Hematopoietic multipotent progenitor cell treated with erythropoietin and hydrocortisone succinate and interleukin-3 and kit ligand, for 6 days (in vitro differentiated cells): ENCODE data around the gene KAZN.
A peak's percentile ranks its signal among the peaks of the same experiment; 100 is the strongest.
"Not testable (repeated sequence)": the region's sequence is repeated elsewhere in the genome, so short reads cannot be mapped to it uniquely, and the experiment has no call there.

Experiments
- DNase-seq: peaks from one replicate; pipeline ENCODE4 v3.0.0-alpha.2; 2015

KAZN gene

DNA sequence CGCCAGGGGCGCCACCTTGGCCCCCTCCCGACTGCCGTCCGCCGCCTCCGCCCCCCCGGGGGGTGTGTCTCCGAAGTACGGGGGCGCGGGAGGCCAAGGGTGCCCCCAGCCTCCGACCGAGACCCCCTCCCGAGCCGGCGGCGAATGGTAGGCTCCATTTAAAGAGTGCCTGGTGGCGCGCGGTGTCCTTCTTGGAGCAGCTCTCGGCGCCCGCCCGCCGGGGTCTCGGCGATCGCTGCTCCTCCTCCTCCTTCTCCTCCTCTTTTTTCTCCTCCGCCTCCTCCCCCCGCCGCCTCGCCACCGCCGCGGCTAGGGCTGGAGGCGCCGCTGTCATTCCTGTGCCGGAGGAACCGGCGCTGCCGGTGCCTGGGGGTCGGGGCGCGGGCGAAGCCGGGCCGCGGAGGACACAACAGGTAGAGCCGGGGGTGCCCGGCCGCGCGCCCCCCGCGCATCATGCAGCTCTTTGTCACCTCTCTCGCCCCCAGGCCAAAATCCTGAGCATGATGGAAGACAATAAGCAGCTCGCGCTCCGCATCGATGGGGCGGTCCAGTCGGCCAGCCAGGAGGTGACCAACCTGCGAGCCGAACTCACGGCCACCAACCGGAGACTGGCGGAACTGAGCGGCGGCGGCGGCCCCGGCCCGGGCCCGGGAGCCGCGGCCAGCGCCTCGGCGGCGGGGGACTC lies at the start of gene KAZN:
TSS of gene KAZN (plus strand) at position 188 of the 685 bp plus-strand sequence.
- DNase-seq: no peak

DNA sequence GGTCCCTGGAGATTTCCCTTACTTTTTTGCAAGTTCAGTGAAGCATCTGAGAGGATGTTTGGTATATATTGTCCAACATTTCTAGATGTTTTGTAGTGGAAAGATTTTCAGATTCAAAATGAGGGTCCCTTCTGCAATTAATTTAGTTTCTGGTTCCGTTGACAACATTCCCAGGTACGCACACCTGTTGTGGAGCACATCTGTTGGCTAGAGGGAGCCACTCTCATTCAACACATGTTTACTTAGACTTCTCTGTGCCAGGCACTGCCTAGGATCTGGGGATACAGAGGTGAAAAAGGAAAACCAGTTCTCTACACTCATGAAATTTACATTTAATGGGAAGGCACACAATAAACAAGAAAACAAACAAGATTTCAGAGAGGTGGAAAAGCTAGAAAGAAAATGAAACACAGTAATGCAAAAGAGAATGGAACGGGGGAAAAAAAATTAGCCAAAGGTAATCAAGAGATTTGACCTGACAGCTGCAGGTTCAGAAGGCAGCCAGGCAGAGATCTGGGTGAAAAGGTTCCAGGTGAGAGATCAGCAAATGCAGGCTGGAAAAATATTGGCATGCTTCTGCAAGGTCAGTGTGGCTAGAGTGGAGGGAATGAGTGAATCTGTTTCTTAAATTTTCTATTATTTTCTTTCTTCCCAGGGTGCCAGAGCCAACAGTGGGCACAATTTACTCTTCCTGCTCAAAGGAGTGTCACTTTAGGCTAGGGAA lies 48.4 kb upstream of the KAZN start:
- DNase-seq: no peak

DNA sequence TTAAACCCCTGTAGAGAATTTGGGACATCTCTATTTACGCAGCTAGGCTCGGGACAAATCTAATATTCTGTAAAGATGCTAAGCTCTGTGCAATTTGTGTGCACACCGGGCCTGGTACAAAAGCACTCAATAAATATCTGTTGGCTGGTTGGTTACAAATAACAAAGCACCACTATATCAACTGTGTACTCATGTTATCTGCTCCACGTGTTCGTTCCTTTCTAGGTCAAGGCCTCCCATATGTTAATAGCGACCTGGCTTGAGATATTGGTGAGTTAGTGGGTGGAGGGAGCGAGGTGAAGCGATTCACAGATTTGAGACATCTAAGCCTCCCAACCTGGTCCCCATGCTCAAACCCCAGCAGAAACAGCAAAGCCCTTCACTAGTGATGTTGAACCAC lies 47.1 kb upstream of the KAZN start:
- no peak for DNase-seq

DNA sequence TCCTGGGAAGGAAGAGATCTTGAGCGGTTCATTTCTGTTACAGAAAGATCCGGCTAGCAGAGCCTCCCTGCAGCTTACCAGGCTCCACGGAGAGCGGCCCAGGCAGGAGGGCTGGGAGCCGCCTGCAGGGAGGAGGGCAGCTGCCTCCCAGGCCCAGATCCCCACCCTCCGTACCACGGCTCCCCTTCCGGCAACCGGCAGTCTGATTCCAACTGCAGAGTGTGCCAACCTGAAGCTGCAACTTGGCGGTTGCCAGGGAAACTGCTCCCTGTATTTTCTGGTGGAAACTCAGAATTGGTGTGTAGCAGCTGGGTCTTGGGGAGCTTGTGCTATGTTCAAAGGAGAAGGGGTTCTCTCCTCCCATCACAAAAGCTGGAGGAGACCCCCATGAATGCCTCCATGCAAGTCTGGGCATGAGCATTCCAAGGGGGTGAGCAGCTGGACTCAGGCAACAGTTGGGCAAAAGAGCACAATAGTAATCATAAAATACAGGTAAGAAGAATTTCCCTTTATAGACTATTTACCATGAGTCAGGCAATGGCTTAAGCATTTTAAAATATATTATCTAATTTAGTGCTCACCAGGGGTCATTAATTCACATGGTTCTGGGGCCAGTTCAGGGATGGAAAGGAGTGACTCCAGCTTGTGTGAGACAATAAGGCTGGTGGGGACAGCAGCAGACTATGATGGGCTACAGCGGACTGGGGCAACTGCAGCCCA lies 46.1 kb upstream of the KAZN start:
- no peak for DNase-seq

DNA sequence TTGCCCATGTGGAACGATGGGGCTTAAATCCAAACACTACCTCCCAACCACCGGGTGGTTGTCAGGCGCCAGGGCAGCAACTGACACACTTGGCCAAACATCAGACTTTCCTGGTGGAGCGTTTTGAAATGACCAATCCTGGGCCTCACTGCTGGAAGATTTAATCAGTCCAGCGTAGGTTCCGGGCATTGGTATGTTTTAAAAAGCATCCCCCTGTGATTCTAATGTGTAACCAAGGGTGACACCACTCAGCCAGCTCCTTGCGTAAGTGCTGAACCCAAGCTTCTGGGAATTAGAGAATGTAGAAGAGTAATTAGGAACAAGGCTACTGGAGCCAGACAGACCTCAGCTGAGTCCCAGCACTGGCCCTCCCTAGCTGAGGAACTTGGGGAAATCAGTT lies 44.8 kb upstream of the KAZN start:
- no peak for DNase-seq

DNA sequence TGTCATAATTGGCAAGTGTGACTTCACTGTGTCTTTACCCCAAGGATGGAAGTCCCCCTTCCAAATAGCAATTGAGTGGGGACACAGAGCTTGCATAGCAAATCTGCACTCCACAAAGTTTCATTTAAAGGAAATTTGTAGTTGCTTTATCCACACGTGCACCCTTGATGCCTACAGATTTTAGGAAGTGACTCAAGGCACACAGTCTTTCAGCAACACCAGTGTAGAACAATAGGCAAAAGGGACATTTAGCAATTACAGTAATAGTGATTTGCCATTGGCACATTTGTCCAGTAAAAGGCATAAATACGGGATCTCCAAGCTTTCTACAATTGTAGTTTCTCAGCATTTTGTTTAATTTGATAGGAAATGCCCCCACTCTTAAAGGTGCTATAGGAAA lies 43.4 kb upstream of the KAZN start:
- DNase-seq: no peak

DNA sequence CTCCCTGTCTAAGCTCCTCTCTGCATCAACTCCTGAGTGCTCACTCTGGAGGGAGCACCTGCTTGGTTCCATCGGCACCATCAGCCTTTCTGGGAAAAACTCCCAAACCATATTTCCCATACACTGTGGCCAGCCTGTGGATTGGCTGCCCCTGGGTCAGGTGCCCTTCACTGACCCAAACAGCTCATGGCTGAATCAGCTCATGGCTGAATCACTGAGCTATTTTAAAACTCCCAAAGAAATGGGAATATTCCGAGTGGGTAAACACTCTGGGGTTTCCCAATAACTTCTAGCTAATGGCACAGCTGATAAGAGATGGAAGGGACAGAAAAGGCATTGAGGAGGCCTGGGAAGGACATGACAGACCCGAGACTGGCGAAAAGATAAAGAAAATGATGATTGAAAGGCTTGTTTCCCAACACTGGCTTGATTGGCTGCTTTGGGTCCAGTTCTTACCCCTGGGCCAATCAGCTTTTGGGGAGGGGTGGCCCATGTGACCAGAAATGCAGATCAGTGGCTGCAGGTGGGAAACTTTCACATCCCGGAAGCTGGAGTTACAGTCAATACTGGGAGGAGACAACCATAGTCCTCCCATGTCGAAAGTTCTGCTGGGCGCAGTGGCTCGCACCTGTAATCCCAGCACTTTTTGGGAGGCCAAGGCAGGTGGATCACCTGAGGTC lies 37.3 kb upstream of the KAZN start:
- DNase-seq: no peak

DNA sequence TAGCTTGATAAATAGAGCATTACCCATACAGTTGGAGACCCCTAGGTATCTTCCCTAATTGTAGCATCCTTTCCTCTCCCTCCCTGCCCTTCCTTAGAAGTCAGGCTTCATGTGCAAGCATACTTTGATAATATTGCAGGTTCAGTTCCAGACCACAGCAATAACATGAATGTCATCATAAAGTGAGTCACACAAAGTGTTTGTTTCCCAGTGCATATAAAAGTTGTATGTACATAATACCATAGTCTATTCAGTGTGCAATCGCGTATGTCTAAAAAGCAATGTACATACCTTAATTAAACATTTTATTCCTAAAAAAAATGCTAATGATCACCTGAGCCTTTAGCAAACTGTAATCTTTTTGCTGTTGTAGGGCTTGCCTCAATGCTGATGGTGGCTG lies 33.4 kb upstream of the KAZN start:
- no peak for DNase-seq

DNA sequence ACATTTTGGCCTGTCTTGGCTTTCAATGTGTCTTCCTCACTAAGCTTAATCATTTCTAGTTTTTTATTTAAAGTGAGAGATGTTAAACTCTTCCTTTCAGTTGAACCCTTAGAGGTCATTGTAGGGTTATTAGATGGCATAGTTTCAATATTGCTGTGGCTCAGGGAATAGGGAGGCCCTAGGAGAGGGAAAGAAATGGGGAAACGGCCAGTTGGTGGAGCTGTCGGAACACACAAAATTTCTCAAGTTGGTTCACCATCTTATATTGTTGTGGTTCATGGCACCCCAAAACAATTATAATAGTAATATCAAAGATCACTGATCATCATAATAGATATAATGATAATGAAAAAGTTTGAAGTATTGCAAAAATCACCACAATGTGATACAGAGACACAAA lies 31.4 kb upstream of the KAZN start:
- DNase-seq: peak; percentile 8

DNA sequence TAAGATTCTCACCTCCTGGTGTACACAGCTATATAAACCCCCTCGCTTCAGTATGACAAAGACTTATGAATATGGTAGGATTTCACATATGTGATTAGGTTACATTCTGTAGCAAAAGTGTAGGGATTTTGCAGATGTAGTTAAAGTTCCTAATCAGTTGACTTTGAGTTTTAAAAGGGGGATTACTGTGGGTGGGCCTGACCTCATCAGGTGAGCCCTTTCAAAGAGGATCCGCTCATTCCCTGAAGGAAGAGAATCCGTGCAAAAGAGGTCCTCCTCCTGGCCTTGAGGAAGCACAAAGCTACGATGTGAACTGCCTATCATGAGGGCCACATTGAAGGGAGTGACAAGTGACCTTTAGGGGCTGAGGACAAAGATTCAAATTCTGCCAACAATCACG lies 30.6 kb upstream of the KAZN start:
- DNase-seq: no peak

DNA sequence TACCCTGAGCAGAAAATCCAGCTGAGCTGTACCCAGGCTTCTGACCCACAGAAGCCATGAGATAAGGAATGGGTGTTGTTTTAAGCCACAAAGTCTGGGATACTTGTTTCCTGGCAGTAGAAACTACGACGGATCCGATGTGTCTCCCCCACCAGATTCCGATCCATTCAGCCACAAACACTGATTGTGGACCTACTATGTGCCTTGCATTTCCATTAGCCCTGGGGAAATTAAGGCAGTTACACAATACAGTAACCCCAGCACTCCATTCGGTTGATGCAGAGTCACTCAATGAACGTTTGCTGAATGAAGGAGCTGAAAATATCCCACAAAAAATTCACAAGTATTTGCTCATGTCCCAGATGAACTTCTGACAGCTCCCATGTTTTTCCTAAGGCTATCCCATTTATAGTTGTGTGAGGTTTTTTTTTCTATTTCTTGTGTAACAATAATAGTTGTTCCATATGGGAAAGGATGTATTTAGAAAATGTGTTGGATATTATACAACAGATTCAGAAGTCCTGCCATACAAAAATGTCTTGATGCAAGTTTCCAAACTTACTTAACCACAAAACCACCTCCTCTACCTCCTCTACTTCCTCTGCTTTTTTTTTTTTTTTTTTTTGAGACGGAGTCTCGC lies 29.6 kb upstream of the KAZN start:
- DNase-seq: no peak

DNA sequence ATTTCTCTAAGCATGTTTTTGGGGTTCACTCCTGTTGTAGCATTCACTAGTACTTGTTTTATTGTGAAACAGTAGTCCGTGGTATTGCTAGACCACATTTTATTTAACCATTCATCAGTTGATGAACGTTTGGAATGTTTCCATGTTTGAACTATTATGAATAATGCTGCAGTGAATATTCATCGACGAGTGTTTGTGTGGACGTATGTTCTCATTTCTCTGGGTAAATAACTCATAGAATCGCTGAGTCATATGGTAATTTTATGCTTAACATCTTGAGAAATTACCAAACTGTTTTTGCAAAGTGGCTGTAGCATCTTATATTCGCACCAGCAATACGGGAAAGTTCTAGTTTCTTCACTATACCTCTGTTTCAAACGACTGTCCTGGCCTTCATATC lies 28.0 kb upstream of the KAZN start:
- no peak for DNase-seq

DNA sequence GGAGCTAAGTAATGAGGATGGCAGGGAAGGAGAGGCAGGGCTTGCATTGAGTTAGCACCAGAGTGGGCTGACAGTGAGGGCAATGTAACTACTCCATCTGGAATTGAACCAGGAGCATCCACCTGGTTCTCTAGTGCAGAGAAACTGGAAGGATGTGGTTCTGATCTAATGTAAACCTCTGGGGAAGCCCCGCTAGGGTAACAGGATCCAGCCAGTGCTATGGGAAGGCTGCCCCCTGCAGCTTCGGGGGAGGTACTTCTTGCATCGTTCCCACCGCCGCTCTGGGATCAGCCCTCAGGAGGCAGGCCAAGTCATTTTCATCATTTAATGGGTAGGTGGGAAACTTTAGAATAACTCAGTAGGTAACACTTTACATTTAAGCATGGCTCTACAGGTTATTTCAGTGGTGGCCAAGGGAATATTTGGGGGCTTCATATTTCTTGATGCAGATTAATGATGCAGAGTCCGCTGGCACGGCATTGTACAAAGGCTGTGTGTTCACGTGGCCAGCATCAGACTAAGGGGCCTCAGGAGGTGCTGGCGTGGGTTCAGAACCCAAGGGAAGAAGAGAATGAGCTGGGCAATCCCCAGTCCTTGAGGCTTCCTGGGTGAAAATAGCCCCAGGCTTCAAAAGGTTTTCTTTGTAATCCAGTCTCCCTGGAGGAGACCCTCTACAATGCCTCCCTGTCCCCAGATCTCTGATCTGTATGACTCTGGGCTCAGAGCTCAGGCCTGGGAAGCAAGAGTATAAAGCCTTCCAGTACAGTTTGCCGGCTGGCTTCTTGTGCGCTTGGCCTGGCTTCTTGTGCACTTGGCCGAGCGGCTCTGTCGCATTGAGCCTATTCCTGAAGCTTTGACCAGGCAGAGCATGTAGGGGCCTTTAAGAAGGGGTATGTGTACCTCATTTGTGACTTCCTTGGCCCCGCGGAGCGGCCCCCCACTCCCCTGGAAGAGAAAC lies 26.4 kb upstream of the KAZN start:
- DNase-seq: peak; percentile 5

DNA sequence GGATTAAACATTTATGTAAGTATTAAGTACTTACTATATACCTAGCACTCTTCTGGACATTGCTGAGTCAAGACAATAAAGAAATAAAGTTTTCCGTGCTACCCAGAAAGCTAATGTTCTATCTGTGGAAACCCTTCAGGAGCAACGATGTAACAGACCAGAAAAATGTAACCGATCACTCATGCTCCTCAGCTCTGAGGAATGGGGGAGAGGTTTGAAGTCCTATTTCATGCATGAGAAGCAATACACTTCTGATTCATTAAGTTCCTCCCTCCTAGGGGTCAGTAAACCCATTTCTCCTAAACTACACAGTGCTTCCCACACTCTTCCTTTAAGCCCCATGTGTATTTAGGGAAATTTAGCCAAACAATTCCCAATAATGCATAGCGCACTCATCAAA lies 25.6 kb upstream of the KAZN start:
- DNase-seq: no peak

DNA sequence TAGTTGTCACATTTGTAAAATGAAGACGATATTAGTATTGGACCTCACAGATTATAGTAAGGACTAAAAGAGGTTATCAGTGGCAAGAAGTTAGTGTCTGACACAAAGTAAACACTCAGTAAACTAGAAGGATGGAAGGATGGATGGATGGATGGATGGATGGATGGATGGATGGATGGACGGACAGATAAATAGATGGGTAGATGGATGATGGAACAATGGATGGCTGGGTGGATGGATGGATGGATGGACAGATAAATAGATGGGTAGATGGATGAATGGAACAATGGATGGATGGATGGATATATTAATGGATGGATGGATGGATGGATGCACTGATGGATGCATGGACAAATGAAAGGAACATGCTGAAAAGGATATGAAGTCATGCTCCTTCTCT lies 22.3 kb upstream of the KAZN start:
- no peak for DNase-seq

DNA sequence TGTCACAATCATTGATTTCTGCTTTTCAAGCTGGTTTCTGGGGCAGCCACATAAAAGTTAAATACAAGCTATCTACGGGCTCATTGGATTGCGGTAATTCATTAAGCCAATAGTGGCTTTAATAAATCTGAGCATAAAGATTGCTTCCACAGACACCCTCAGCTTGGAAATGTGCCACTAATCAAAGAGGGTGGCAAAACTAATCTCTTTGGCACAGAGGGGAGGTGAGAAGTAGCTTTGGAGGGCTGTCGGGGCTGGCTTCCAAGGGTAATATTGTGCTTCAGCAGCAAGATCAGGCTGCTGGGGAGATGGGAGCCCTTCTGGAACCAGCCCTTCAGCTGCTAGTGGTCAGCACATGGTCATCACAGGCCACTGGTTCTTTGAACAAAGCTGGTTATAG lies 21.2 kb upstream of the KAZN start:
- no peak for DNase-seq

DNA sequence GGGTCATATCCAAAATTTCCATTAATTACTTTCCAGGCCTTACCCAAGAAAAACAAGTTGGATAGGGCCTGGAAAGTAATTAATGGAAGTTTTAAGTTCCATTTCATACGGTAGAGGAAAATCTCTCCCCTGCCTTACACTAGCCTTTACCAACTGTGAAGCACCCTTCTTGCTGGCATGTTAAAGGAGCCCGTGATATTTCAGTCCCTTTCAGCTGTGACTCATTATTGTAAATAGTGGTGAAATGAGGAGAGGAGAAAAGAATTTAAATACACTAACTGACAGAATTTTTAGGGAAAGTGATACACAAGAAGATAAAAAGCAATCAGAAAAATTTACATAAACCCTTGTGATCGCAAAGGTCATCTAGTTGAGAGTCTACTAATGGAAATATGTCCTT lies 20.3 kb upstream of the KAZN start:
- no peak for DNase-seq

DNA sequence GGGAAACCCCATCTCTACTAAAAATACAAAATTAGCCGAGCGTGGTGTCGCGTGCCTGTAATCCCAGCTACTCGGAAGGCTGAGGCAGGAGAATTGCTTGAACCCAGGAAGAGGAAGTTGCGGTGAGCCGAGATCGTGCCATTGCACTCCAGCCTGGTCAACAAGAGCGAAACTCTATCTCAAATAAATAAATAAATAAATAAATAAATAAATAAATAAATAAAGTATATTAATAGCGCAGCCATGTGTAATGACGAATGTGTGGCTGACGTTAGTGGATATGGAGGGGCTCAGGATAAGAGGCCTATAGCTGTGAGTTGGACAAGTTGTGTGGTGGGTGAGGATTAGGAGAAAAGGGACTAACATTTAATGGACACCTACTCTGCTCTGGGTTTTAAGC lies 18.2 kb upstream of the KAZN start:
- not testable (repeated sequence) for DNase-seq

DNA sequence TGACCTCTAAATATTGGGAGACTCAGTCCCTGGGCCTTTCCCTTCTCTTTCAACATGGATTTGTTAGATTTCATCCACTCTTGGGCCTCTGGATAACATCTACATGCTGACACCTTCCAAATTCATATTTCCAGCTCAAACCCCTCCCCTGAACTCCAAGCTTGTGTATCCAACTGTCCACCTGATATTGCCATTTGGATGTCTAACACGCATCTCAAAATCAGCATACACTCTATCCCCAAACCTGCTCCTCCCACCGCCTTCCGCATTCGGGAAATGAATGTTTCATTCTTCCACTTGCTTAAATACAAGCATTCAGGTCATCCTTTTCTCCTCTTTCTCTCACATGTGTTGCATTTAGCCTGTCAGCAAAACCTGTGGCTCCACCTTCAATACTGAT lies 17.5 kb upstream of the KAZN start:
- no peak for DNase-seq

DNA sequence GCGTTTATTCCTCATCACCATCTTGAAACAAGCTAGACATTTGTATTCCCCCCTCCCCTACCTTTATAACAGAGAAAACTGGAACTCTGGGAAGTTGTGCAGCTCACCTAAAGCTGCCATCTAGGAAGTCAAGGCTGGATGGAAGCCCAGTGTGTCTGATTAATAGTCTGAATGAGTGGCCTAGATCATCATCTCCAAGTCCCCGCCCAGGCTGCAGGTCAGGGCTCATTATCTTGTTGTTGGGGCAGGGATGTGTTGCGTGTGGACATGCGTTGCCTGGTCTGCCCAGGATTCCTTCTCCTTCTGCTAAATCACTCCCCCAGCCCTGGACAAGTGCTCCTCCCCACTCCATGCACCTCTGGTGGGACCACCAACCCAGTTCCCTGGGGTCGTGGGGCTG lies 14.7 kb upstream of the KAZN start:
- DNase-seq: no peak

DNA sequence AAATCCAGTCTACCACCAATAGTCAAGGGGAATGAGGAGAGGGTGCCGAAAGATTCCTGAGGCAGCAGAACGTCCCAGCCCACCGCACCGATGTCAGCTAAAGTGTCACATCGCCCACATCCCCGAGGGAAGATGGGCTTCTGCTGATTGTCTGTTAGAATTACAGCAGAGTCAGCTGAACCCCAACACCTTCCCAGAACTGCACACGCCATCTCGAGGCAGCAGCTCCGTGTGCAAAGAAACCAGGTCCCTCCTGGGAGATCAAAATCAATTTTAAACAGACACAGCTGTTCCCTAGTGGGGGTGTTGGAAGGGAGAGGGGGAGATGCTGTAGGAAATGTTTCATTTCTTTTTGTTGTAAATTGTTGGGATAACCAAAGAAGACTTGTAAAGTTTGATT lies 12.8 kb upstream of the KAZN start:
- no peak for DNase-seq
